ENCODE measurements around the gene USP3.

- no peak for TF ChIP-seq CTCF (IDR thresholded peaks at IDR 0.05)
- no peak for TF ChIP-seq POLR2A (IDR thresholded peaks at IDR 0.05)
Observed at GRCh38 chr15:63551400-63551799, 47.0 kb downstream of the USP3 start.
